ENCODE data around the gene CLBA1.
A peak's percentile ranks its signal among the peaks of the same experiment; 100 is the strongest.
"Not testable (repeated sequence)": the region's sequence is repeated elsewhere in the genome, so short reads cannot be mapped to it uniquely, and the experiment has no call there.

CLBA1 gene

GRCh38 chr14:105023791-105024480 is 38.3 kb downstream of the CLBA1 start:
- TF ChIP-seq CTCF (IDR thresholded peaks at IDR 0.05; ENCODE audit: low read depth, low read length, missing control alignments): no peak
- in situ Hi-C loops (cut with HindIII; ENCODE audit: low sequenced_read_pairs): no loop called here
- H3K4me3 ChIP-seq (ENCODE audit: low read depth, low read length): no peak overlapping the region
- peak; percentile 64 for DNase-seq (ENCODE audit: low read depth)

DNA sequence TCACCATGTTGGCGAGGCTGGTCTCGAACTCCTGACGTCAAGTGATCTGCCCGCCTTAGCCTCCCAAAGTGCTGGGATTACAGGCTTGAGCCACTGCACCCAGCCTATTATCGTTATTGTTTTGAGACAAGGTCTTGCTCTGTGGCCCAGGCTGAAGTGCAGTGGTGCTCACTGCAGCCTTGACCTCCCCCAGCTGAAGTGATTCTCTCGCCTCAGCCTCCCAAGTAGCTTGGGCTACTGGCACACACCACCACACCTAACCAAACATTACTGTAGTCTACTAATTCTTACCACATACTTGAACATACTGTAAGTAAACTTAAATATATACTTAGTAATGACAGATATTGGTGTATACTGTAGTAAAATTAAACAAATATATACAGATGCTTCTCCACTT is 39.8 kb downstream of the CLBA1 start:
- H3K4me3 ChIP-seq (ENCODE audit: low read depth, low read length): no peak overlapping the region
- DNase-seq (ENCODE audit: low read depth): no peak
- TF ChIP-seq CTCF (IDR thresholded peaks at IDR 0.05; ENCODE audit: low read depth, low read length, missing control alignments): no peak
- in situ Hi-C loops (cut with HindIII; ENCODE audit: low sequenced_read_pairs): no loop called here

DNA sequence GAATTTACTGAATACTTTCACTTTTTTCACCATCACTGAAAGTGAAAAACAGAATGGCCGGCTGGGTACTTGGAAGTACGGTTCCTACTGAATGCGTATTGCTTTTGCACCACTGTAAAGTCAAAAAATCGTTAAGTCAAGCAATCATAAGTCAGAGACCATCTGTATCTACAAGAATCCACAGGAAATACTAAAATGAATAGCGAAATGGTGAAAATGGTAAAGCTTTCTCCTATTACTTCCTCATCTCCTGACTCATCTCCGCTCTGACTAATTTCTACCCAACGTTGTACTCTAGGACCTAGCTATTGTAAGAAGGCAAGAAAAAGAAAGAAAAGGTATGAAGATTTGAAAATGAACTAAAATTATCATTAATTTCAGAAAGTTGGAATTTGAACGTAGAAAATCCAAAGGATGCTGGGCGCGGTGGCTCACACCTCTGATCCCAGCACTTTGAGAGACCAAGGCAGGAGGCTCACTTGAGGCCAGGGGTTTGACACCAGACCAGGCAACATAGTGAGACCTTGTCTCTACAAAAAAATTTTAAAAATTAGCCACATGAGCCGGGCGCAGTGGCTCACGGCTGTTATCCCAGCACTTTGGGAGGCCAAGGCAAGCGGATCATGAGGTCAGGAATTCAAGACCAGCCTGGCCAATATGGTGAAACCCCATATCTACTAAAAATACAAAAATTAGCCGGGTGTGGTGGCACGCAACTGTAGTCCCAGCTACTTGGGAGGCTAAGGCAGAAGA is 40.6 kb downstream of the CLBA1 start:
- TF ChIP-seq CTCF (IDR thresholded peaks at IDR 0.05; ENCODE audit: low read depth, low read length, missing control alignments): no peak
- no peak overlapping the region for H3K4me3 ChIP-seq (ENCODE audit: low read depth, low read length)
- in situ Hi-C loops (cut with HindIII; ENCODE audit: low sequenced_read_pairs): no loop called here
- DNase-seq (ENCODE audit: low read depth): no peak

DNA sequence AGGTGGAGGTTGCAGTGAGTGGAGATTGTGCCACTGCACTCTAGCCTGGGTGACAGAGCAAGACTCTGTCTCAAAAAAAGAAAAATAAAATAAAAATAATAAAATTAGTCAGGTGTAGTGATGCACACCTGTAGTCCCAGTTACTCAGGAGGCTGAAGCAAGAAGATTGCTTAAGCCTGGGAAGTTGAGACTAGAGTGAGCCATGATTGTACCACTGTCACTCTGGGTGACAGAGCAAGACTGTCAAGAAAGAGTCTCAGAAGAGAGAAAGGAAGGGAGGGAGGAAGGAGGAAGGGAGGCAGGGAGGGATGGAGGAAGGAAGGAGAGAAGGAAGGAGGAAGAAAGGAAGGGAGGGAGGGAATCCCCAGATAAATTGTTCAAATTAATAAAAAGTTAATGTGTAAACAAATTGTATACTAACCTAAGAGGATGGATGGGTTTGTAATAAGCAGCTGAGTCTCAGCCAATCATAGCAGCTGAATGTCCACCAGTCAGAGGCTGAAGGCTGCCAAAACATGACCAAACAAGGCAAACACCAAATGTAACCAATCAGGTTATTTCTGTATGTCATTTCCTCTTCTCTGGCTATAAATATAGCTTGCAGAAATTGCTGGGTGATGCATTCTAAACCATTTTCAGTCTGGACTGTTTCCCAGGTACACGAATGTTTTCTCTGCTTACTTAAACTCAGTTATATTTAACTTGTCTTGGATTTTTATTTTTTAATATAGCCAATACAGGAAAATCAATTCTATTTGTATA is 41.4 kb downstream of the CLBA1 start:
- in situ Hi-C loops (cut with HindIII; ENCODE audit: low sequenced_read_pairs): no loop called here
- no peak overlapping the region for H3K4me3 ChIP-seq (ENCODE audit: low read depth, low read length)
- DNase-seq (ENCODE audit: low read depth): no peak
- no peak for TF ChIP-seq CTCF (IDR thresholded peaks at IDR 0.05; ENCODE audit: low read depth, low read length, missing control alignments)

DNA sequence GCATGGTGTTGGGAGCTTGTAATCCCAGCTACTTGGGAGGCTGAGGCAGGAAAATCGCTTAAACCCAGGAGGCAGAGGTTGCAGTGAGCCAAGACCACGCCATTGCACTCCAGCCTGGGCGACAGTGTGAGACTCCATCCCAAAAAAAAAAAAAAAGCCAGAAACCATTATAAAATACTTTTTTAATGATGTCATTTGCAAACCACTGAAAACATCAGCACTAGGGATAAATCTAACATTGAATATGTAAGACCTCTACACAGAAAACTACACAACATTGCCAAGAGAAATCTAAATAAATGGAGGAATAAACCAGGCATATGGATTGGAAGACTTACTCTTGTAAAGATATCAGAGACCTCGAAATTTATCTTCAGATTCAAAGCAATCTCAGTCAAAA is 42.1 kb downstream of the CLBA1 start:
- in situ Hi-C loops (cut with HindIII; ENCODE audit: low sequenced_read_pairs); H3K4me3 ChIP-seq (ENCODE audit: low read depth, low read length); DNase-seq (ENCODE audit: low read depth): not testable (repeated sequence)

DNA sequence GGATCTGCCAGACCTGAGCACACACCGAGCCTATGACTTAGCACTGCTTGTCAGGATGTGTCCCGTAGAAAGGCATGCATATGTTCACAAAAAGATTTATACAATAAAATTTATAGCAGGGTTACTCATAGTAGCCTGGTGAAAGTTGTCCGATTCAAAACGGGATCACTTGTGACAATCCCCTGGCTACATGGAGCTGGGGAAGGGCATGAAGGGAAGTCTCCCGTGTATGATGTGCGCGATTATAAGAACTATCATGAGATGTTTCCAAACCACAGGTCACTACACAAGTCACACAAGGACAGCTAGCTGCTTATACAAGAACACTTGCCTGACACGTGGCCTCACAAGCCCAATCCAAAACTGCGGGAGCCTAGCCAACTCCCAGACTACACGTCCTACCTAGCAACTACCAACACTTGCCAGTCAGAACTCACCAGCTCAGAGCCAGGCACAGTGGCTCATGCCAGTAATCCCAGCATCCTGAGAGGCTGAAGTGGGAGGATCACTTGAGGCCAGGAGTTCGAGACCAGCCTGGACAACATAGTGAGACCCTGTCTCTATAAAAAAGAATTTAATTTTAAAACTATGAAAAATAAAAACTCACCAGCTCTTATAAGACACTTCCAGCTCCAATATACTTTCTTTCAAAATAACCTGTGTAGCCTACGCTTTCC is 42.8 kb downstream of the CLBA1 start:
- in situ Hi-C loops (cut with HindIII; ENCODE audit: low sequenced_read_pairs): no loop called here
- DNase-seq (ENCODE audit: low read depth): no peak

More for the DNA sequence above, 42.8 kb downstream of the CLBA1 start:
- H3K4me3 ChIP-seq (ENCODE audit: low read depth, low read length): no peak overlapping the region
- TF ChIP-seq CTCF (IDR thresholded peaks at IDR 0.05; ENCODE audit: low read depth, low read length, missing control alignments): no peak
